K562 (cell line): ENCODE results near the gene ACAP2. TPM values are rescaled to one million over a fixed set of nuclear protein-coding genes. Genes with fewer than 3 reads are reported as not detected.

Experiments used
- ATAC-seq: fragments of 200-7000 bp; cut with Tn5 transposase; 3 replicates; pipeline ENCODE4 v1.9.1; 2020; ENCODE audit warnings: moderate library complexity
- BruUV-seq: library from RNA; stranded (reverse); fragments of 400-500 nt; replicated peaks from 2 replicates; lab custom pipeline; 2021; lab: Mats Ljungman, UMichigan
- CTCF ChIA-PET: fragments of 300-600 bp; formaldehyde crosslinking; extraction: SDS; loops from one replicate; lab custom pipeline; 2021; ENCODE audit warnings: low intra/inter-chr PET ratio; lab: Yijun Ruan, JAX
- POLR2A ChIA-PET: fragments of 300-600, 350-650 bp; sonication (Branson Sonifier 250); formaldehyde crosslinking; extraction: SDS; loops from one replicate; lab custom pipeline; 2021; ENCODE audit warnings: antibody characterized with exemption, inconsistent platforms; lab: Yijun Ruan, JAX
- DNase-seq, 4 experiments: peaks; one replicate each; pipeline versions ENCODE4 v3.0.0 to v3.0.0-alpha.2; 2011 to 2018; ENCODE audit warnings: low spot score in 3 of 4, mixed read lengths in 3 of 4; ENCODE audit errors: extremely low read depth in 1 of 4
- FAIRE-seq: peaks from 2 replicates; lab custom pipeline; 2011; peaks lifted over from hg19 to GRCh38; lab: Jason Lieb, UNC
- H2AFZ ChIP-seq: 2 replicates; pipeline ENCODE4 v1.6.0; 2011; ENCODE audit warnings: low read depth, low read length, control low read depth, inconsistent platforms
- H3K27ac ChIP-seq: fragments of 200-600 bp; 3 replicates; pipeline ENCODE4 v1.8.0; 2011; ENCODE audit warnings: low read depth, mild to moderate bottlenecking, control low read depth, inconsistent platforms, low read length, moderate library complexity, mixed read lengths; ENCODE audit errors: extremely low read depth
- H3K27me3 ChIP-seq, 2 experiments: fragments of 300-600 bp in 1 of 2; 2 replicates in 1 of 2; 3 replicates in 1 of 2; pipeline versions ENCODE4 v1.6.0 to v1.8.0; 2011; ENCODE audit warnings: inconsistent platforms in 2 of 2, low read length in 2 of 2, mild to moderate bottlenecking in 1 of 2, mixed read lengths in 1 of 2, moderate library complexity in 1 of 2; ENCODE audit not compliant: control insufficient read depth in 2 of 2, insufficient read depth in 2 of 2
- H3K36me3 ChIP-seq: fragments of 300-600 bp; 3 replicates; pipeline ENCODE4 v1.8.0; 2011; ENCODE audit warnings: mild to moderate bottlenecking, low read length, inconsistent platforms; ENCODE audit not compliant: control insufficient read depth, insufficient read depth
- H3K4me1 ChIP-seq, 2 experiments: fragments of 200-600 bp in 1 of 2; replicated peaks in 1 of 2; 2 replicates in 1 of 2; 3 replicates in 1 of 2; pipeline versions ENCODE4 v1.5.1 to v1.8.0; 2011; ENCODE audit warnings: inconsistent platforms in 2 of 2, low read length in 2 of 2, mild to moderate bottlenecking in 1 of 2, mixed read lengths in 1 of 2, moderate library complexity in 1 of 2; ENCODE audit not compliant: control insufficient read depth in 2 of 2, insufficient read depth in 2 of 2
- H3K4me2 ChIP-seq: 2 replicates; pipeline ENCODE4 v1.6.1; 2011; ENCODE audit warnings: low read length, control low read depth, inconsistent platforms, mixed read lengths; ENCODE audit not compliant: insufficient read depth
- H3K4me3 ChIP-seq: fragments of 200-600 bp; sonication (generic), shearing (Covaris generic); 2 replicates; pipeline ENCODE4 v1.5.1; 2016; ENCODE audit warnings: control low read depth, inconsistent platforms
- H3K79me2 ChIP-seq: fragments of 200-600 bp; 3 replicates; pipeline ENCODE4 v1.8.0; 2011; ENCODE audit warnings: low read length, inconsistent platforms; ENCODE audit not compliant: control insufficient read depth, insufficient read depth
- H3K9ac ChIP-seq, 2 experiments: 2 replicates each; pipeline versions ENCODE4 v1.6.0 to v1.6.1; 2011; ENCODE audit warnings: low read depth in 2 of 2, low read length in 2 of 2, control low read depth in 1 of 2, inconsistent platforms in 1 of 2, mild to moderate bottlenecking in 1 of 2, mixed read lengths in 1 of 2; ENCODE audit not compliant: insufficient read depth in 1 of 2
- H3K9me1 ChIP-seq: one replicate; pipeline ENCODE4 v1.6.0; 2011; ENCODE audit warnings: inconsistent platforms, mild to moderate bottlenecking, low read length, moderate library complexity; ENCODE audit not compliant: control insufficient read depth, insufficient read depth
- H3K9me3 ChIP-seq: replicated peaks from 2 replicates; pipeline ENCODE4 v1.5.1; 2011; ENCODE audit warnings: low read depth, low read length, inconsistent platforms; ENCODE audit not compliant: control insufficient read depth, insufficient read depth
- H4K20me1 ChIP-seq: replicated peaks from 2 replicates; pipeline ENCODE4 v1.6.1; 2011; ENCODE audit warnings: low read length, inconsistent platforms, mixed read lengths; ENCODE audit not compliant: control insufficient read depth, insufficient read depth
- CBX3 ChIP-seq, 2 experiments: IDR thresholded peaks; 1 replicate in 1 of 2; 2 replicates in 1 of 2; pipeline ENCODE4 v1.6.1; 2012; ENCODE audit warnings: inconsistent platforms in 2 of 2, low read length in 2 of 2, borderline replicate concordance in 1 of 2, control low read depth in 1 of 2
- CBX5 ChIP-seq: IDR thresholded peaks from 2 replicates; pipeline ENCODE4 v1.6.1; 2014; ENCODE audit warnings: low read depth, borderline replicate concordance
- HDAC8 ChIP-seq: fragments of 450-650 bp; IDR thresholded peaks from 2 replicates; pipeline ENCODE4 v1.6.1; 2016; ENCODE audit warnings: mild to moderate bottlenecking, missing genetic modification characterization, moderate library complexity, missing compliant biosample characterization
- MCM5 ChIP-seq: fragments of 450-650 bp; IDR thresholded peaks from 2 replicates; pipeline ENCODE4 v1.6.1; 2016; ENCODE audit warnings: low read depth
- OTX1 ChIP-seq: fragments of 450-650 bp; formaldehyde crosslinking; IDR thresholded peaks from 2 replicates; pipeline ENCODE4 v1.4.0; 2022; ENCODE audit warnings: mild to moderate bottlenecking
- PYGO2 ChIP-seq: fragments of 450-650 bp; IDR thresholded peaks from 2 replicates; pipeline ENCODE4 v1.6.1; 2016; ENCODE audit warnings: mild to moderate bottlenecking, missing genetic modification characterization, moderate library complexity, missing compliant biosample characterization
- RBBP5 ChIP-seq: fragments of 200-600 bp; sonication (generic); IDR thresholded peaks from 2 replicates; pipeline ENCODE4 v1.6.1; 2012; ENCODE audit warnings: borderline replicate concordance, mild to moderate bottlenecking, low read length, control low read depth, inconsistent platforms; ENCODE audit not compliant: insufficient read depth, poor library complexity, severe bottlenecking
- SREBF1 ChIP-seq: fragments of 150-350 bp; IDR thresholded peaks from 2 replicates; pipeline ENCODE4 v1.6.1; 2014; ENCODE audit warnings: antibody characterized with exemption, low read depth, low read length, borderline replicate concordance
- TCF7 ChIP-seq: sonication (generic); IDR thresholded peaks from 2 replicates; pipeline ENCODE4 v1.6.1; 2016; ENCODE audit warnings: antibody characterized with exemption, borderline replicate concordance
- ZFP36 ChIP-seq: fragments of 150-350 bp; IDR thresholded peaks from 2 replicates; pipeline ENCODE4 v1.6.1; 2018; ENCODE audit warnings: low read length, low read depth; ENCODE audit not compliant: partially characterized antibody
- ZKSCAN3 ChIP-seq: fragments of 250-450 bp; sonication (Bioruptor Pico); IDR thresholded peaks from 2 replicates; pipeline ENCODE4 v1.4.0; 2020
- ZNF140 ChIP-seq: fragments of 250-450 bp; sonication (Bioruptor Pico); IDR thresholded peaks from 2 replicates; pipeline ENCODE4 v1.8.0; 2021; ENCODE audit warnings: moderate library complexity, mild to moderate bottlenecking, inconsistent platforms
- ZNF280A ChIP-seq: fragments of 450-650 bp; IDR thresholded peaks from 2 replicates; pipeline ENCODE4 v1.6.1; 2018; ENCODE audit warnings: mild to moderate bottlenecking, low read depth; ENCODE audit not compliant: partially characterized antibody
- ZNF324 ChIP-seq: fragments of 250-450 bp; sonication (Bioruptor Pico); IDR thresholded peaks from 2 replicates; pipeline ENCODE4 v1.4.0; 2020; ENCODE audit warnings: mild to moderate bottlenecking
- ZNF57 ChIP-seq: fragments of 450-650 bp; formaldehyde crosslinking; IDR thresholded peaks from 2 replicates; pipeline ENCODE4 v1.4.0; 2020; ENCODE audit warnings: mild to moderate bottlenecking, moderate library complexity
- ZNF785 ChIP-seq: fragments of 250-450 bp; sonication (Bioruptor Pico); IDR thresholded peaks from 2 replicates; pipeline ENCODE4 v1.4.0; 2020; ENCODE audit warnings: mild to moderate bottlenecking
- ZSCAN29 ChIP-seq: fragments of 450-650 bp; IDR thresholded peaks from 2 replicates; pipeline ENCODE4 v1.6.1; 2017
- WGBS: fragments of 100-300 bp; shearing (Covaris generic); methylation state at CpG from one replicate; pipeline ENCODE4 v1.1.6; 2016; ENCODE audit warnings: low coverage, mixed read lengths; ENCODE audit not compliant: insufficient coverage; ENCODE audit errors: missing lambda C conversion rate; 5-methylcytosine and 5-hydroxymethylcytosine counted together
- in situ Hi-C: fragments of 300-500 bp; cut with MboI; formaldehyde crosslinking; loops from 4 replicates; pipeline ENCODE4 v1.15.0; 2018; ENCODE audit warnings: inconsistent platforms, mixed read lengths
- intact Hi-C: fragments of 100-400 bp; cut with micrococcal nuclease; formaldehyde crosslinking; loops from 2 replicates; pipeline ENCODE4 v1.14.2; 2022
- polyA plus RNA-seq, 8 experiments: library from polyadenylated mRNA; depleted of rRNA in 4 of 8; stranded (reverse) in 5 of 8; unstranded in 3 of 8; fragments of >200 nt; fragmentation: Nextera tagmentation in 2 of 8; fragmentation: Illumina TruSeq in 1 of 8; extraction: Ambion mirVana in 2 of 8; extraction: Trizol in 1 of 8; gene quantifications; 2 replicates each; pipeline versions ENCODE4 v1.2.1 to v1.2.3, GENCODE V29; 2011 to 2014; ENCODE audit warnings: inconsistent platforms in 1 of 8, missing spikeins in 1 of 8
- total RNA-seq, 7 experiments: library from RNA; depleted of rRNA in 6 of 7; stranded (reverse); fragments of >200 nt in 6 of 7; fragmentation: Illumina TruSeq in 2 of 7; extraction: Trizol in 2 of 7; gene quantifications; 2 replicates each; pipeline versions ENCODE4 v1.2.1 to v1.2.3, GENCODE V29; 2011 to 2021; ENCODE audit warnings: low replicate concordance in 1 of 7
- TF ChIP-seq, protein P1 (sequence below): fragments of 450-650 bp; conservative IDR thresholded peaks from 2 replicates; pipeline ENCODE4 v1.6.1; 2016; ENCODE audit warnings: missing genetic modification characterization, low read depth, mild to moderate bottlenecking, control low read depth, missing compliant biosample characterization
- TF ChIP-seq, protein P2 (sequence below): sonication (generic); formaldehyde crosslinking; IDR thresholded peaks from 2 replicates; pipeline ENCODE4 v1.8.1; 2022; ENCODE audit warnings: missing genetic modification reagents

The ACAP2 gene
- total and polyA plus RNA-seq, 9 of the 15 experiments (the other 6 are each of a cell fraction or from before 2014, with no cell fraction given): 10.6 to 52.7 (median 34.4) TPM

DNA sequence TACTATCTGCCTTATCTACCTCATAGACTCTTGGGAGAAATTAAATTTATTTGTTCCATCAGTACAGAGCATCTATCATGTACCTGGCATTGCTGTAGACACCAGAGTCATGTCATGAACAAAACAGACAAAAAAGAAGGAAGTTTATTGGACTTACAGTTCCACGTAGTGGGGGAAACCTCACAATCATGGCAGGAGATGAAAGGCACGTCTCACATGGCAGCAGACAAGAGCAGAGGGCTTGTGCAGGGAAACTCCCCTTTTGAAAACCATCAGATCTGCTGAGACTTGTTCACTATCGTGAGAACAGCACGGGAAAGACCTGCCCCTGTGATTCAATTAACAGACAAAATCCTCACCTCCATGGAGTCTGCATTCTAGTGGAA lies 25.6 kb upstream of the ACAP2 start:
- CTCF ChIA-PET: no interaction called here
- in situ Hi-C loops (no loop called here), intact Hi-C loops (no loop called here)
- Histone ChIP-seq H2AFZ (no peak overlapping the region), H3K9ac (no peak overlapping the region), H3K4me1 (no peaks in the 10 kb centered on the region), H3K9me1 (no peaks in the 10 kb centered on the region), H3K4me3 (no peak overlapping the region), H3K27ac (no peak overlapping the region), H3K9me3 (peaks cover 11% of the 10 kb centered on the region), H3K4me2 (no peak overlapping the region), H3K79me2 (no peaks in the 10 kb centered on the region), H4K20me1 (no peaks in the 10 kb centered on the region), H3K27me3 (no peaks in the 10 kb centered on the region), H3K36me3 (no peaks in the 10 kb centered on the region)
- DNase-seq: no peak
- ATAC-seq: no peak
- no peak for FAIRE-seq
- BruUV-seq: no TSS peak
- POLR2A ChIA-PET: no interaction called here
- WGBS: 3% methylated on average over 4 of the region's 4 CpGs
- peak; percentile 35 for TF ChIP-seq ZNF280A
- TF ChIP-seq ZNF57 (CRISPR knock-in tag): no peak
- no peak for TF ChIP-seq SREBF1
- TF ChIP-seq MCM5: no peak
- no peak for TF ChIP-seq ZKSCAN3
- TF ChIP-seq ZNF140: no peak
- TF ChIP-seq ZNF785 (CRISPR knock-in tag): no peak
- TF ChIP-seq HDAC8 (tag): no peak
- TF ChIP-seq, protein P1, sequence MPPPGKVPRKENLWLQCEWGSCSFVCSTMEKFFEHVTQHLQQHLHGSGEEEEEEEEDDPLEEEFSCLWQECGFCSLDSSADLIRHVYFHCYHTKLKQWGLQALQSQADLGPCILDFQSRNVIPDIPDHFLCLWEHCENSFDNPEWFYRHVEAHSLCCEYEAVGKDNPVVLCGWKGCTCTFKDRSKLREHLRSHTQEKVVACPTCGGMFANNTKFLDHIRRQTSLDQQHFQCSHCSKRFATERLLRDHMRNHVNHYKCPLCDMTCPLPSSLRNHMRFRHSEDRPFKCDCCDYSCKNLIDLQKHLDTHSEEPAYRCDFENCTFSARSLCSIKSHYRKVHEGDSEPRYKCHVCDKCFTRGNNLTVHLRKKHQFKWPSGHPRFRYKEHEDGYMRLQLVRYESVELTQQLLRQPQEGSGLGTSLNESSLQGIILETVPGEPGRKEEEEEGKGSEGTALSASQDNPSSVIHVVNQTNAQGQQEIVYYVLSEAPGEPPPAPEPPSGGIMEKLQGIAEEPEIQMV (tag): no peak
- TF ChIP-seq TCF7: no peak
- TF ChIP-seq, protein P2, sequence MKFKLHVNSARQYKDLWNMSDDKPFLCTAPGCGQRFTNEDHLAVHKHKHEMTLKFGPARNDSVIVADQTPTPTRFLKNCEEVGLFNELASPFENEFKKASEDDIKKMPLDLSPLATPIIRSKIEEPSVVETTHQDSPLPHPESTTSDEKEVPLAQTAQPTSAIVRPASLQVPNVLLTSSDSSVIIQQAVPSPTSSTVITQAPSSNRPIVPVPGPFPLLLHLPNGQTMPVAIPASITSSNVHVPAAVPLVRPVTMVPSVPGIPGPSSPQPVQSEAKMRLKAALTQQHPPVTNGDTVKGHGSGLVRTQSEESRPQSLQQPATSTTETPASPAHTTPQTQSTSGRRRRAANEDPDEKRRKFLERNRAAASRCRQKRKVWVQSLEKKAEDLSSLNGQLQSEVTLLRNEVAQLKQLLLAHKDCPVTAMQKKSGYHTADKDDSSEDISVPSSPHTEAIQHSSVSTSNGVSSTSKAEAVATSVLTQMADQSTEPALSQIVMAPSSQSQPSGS (CRISPR knock-in tag): no peak
- peak in 1 of 2 experiments; percentile 42; a peak in 1 of 3 replicates for TF ChIP-seq CBX3 (IDR thresholded peaks at IDR 0.05; ENCODE audit: borderline replicate concordance in 1 of 2, low read length in 2 of 2)
- TF ChIP-seq ZSCAN29: no peak
- TF ChIP-seq RBBP5: no peak
- TF ChIP-seq ZNF324: no peak
- no peak for TF ChIP-seq PYGO2 (tag)
- 0 out of 2 replicates have a peak, but pooled peaks have one; percentile 65 for TF ChIP-seq CBX5
- peak; percentile 76 for TF ChIP-seq ZFP36
- TF ChIP-seq OTX1 (CRISPR knock-in tag): no peak
